Brain pericyte (primary cell): ENCODE data around the gene TTLL3.

Experiments
- DNase-seq: peaks from one replicate; pipeline ENCODE4 v3.0.0-alpha.2; 2012; ENCODE audit warnings: low read depth, low spot score

TTLL3 gene

DNA sequence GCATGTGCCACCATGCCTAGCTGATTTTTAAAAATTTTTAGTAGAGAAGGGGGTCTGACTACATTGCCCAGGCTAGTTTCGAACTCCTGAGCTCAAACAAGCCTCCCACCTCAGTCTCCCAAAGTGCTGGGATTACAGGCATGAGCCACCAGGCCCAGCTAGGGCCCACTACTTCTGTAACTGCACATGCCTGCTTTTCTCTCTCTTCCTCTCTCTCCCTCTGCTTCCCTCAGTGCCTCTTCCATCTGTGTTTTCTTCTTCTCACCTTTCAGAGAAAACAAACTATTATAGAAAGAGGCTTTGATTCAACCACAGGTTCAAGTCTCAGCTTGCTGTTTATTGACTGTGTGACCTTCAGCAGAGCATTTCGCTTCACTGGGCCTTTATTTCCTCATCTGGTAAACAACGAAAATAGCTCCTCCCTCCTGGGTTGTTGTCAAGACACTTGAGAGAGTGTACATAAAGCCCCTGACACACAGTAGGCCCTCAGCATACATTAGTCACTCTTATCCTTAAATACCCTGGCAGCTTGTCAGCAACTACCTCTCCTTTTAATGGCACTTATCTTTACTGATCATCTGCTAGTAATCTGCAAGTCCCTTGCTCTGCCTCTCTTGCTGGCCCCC is 28.0 kb upstream of the TTLL3 start:
- no peak for DNase-seq

DNA sequence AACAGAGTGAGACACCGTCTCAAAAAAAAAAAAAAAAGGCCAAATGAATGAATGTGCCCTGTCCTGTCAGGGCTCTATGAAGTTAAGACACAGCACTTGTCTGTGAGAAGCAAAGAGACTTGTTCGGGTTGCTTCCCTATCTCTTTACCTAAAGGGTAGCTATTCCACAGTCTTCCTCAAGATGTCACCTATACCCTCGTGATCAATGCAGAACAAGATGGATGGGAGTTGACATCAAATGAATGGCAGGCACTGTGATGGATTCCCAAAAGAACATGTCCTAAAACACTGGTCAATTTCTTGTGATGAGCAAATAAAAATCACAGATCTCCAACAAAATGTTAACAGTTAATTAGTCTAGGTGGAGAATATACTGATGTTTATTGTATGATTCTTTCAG is 27.3 kb upstream of the TTLL3 start:
- no peak for DNase-seq

DNA sequence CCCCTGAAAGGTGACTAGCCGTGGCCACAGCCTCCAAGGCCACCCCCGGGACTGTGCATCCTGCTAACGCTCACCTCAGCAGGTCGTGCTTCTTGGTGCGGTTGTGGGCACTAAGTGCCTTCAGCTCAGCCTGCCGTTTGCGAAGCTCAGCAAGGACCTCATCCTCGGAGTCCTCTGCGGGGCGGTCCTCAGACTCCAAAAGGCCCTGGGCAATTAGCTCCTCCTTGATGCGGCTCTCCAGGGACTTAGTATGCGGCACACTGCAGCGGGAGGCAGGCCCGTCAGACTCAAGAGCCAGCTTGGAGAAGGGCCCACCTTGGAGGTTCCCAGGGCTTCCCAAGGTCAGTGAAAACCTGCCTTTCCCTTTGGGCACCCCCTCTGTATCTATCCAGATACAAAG is 26.1 kb upstream of the TTLL3 start:
- no peak for DNase-seq

- no peak for DNase-seq
Observed at GRCh38 chr3:9784965-9785364, 25.1 kb upstream of the TTLL3 start.

- DNase-seq: no peak
Observed at GRCh38 chr3:9785602-9786001, 24.5 kb upstream of the TTLL3 start.

DNA sequence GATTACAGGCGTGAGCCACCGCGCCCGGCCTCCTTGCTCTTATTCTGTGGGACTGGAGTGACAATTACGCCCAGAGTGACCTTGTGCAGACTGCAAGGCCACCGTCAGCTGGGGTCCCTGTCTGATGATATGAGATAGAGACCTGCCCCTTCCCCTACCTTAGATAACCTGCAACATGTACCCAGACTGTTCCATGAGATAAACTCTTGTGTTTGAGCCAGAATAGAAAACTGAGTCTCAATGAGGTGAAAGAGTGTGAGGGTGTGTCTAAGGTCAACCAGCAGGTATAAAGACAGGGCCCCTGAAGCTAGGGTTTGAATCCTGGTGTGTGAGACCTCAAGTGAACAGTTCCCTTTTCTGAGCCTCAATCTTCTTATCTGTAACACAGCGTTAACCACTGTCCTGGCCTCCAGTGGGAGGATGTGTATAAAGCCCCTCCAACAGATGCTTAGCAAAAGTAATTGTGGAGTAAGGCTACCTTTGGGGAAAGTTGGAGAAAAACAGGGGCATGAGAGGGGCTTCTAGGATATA is 23.8 kb upstream of the TTLL3 start:
- DNase-seq: no peak

GRCh38 chr3:9786825-9787669 is 23.0 kb upstream of the TTLL3 start:
- DNase-seq: no peak

DNA sequence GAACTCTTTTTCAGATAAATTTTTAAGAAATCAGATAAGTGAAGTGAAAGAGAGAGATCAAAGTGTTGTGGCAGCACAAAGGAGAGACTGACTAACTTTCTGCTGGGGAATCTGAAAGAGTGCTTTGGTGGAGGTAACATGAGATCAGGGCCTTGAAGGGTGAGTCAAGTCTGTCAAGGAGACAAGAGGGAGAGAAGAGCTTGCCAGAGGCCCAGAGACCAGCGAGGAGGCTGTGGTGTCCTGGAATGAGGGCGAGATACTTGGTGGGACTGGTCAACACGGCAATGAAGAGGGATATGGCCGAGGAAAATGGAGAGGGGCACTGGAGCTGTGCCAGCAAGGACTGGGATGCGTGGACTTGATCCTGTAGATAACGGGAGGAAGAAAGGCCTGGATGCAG is 22.3 kb upstream of the TTLL3 start:
- no peak for DNase-seq

DNA sequence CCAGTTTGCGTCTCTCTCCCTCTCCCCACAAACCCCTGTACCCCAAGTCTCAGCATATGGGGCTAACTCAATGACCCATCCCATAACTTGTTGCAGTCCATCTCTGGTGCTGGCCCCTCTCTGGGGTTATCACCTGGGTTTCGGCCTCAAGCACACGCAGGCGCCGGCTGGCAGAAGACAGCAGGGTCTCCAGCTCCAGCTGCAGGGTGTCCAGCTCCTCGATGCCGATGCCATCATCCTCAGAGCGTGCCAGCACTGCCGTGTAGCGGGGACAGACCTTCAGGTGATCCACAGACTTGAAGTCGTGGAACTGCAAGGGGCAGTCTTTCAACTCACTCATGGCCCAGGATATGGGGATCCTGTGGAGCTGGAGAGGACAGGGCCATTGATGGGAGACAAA is 18.9 kb upstream of the TTLL3 start:
- no peak for DNase-seq

DNA sequence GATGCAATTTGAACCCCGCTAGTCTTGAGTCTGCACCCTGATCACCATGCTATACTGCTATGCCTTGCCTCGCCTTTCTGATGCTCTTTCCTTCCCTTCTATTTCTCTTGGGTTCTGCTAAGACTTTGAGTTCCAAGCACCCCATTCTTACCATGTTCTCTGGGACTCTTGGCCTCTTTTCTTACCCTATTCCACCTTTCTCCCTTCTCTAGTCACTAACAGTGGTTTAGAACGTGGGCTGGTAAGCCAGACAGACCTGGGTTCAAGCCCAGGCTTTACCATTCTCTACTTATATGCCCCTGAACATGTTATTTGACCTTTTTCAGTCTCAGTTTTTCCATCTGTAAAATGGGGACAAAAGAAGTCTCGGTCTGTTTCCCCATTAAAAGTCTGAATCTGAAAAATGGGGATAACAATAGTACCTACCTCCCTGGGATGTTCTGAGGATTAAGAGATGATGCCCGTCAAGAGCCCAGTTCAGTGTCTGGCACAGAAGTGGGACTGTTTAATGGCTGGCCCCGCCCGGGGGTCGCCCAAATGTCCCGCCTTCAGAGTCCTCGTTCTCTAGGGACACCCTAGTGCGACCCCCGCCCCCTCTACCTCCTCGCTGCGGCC is 18.2 kb upstream of the TTLL3 start:
- DNase-seq: no peak

DNA sequence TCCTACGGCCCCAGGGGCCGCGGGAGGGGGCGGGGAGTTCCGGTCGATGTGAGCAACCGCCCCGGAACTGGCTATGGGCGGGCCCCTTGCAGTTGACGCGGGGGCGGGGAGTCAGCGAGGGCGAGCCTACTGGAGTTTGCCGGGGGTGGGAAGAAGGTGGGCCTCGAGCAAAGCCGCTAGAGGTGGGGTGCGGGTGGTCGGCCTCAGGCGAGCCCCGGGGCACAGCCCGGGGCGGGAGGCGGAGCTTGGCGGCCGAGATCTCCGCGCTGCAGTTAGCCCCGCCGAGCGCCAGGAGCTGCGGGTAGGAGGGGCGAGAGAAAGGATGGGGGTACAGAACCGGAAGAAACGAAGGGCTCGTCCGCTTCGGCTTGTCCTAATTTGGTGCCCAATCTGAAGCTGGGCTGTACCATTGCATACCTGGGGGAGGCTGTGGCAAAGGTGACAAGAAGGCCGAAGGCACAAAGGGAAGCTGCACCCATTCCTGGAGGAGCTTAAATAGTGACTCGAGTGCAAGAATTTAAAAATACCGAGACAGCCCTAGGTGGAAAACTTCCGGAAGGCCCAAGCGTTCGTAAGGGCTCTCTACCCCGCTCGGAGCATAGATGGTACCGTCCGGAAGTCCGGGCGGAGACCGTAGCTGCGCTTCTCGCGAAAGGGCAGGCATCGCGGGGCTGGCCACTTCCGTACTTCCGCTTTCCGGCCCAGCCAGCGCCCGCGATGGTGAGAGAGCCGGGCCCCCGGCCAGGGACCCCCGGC is 17.5 kb upstream of the TTLL3 start, which contains the start of the genes ARPC4 and TADA3:
ARPC4 (plus strand) TSS at position 678 of the 756 bp plus-strand sequence; CDS start at position 718, 40 bp downstream.
TADA3 (minus strand) TSS at position 69 of the 756 bp plus-strand sequence. CDS start 1,007 bp downstream, outside the sequence.
- DNase-seq: peak; percentile 91

DNA sequence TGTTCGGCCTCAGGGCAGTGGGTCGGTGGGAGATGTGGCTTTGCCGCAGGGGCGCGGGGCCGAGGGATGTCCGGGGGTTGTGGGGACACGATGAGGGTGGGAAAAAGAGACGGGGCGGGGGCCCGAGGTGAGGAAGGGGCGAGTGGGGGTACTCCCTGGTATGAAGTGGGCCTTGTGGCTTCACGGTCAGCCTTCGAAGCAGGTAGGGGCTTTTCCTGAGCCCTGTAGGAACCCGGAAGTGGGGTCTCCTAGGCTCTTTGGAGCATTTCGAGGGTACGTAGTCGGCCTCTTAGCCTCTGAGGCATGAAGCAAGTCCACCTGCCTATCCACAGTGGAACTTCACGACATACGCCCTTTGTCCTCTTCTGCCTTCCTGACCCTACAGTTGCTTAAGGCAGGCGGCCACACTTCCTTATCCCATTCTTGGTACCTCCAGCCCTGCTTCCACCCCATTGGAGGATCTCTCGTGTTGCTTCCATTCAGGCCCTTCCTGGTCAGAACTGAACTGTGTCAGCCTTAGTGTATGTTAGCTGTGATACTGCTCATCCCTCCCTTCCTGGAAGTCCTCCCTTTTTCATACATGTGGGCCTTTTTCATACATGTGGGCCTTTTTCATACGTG is 16.8 kb upstream of the TTLL3 start:
- no peak for DNase-seq

DNA sequence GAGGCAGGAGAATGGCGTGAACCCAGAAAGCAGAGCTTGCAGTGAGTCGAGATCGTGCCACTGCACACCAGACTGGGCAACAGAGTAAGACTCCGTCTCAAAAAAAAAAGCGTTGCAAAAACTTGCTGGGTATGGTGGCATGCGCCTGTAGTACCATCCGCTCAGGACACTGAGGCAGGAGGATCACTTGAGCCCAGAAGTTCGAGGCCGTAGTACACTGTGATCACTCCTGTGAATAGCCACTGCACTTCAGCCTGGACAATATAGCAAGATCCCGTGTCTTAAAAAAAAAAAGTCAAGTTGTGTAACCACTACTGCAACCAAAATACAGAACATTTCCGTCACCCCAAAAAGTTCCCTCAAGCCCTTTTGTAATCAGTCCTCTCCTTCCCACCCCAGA is 15.7 kb upstream of the TTLL3 start:
- DNase-seq: no peak

GRCh38 chr3:9795207-9795606 is 14.9 kb upstream of the TTLL3 start:
- no peak for DNase-seq

DNA sequence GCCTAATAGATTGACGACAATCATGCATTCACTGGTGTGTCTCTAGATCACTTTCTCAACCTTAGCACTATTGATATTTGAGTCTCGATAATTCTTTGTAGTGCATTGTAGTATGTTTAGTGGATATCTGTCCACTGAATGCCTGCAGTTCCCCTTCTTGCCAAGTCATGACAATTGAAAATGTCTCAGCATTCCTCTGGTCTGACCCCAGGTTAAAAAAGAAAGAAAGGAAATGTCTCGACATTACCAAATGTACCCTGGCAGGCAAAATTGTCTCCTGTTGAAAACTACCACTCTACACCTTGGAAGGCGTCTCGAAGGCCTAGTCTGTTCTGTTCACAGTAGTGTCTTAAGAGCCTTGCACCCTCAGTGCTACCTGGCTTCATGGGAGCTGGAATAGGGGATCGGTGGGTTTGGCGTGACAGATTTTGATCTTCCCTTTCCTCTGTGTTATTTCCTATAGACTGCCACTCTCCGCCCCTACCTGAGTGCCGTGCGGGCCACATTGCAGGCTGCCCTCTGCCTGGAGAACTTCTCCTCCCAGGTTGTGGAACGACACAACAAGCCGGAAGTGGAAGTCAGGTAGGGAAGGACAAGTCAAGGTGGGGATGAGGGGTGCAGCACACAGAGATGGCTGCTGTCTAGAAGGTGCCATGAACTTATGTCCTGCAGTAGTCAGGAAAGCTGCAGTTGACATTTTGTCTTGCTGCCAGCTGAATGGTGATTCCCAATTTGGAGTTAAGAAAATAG is 12.7 kb upstream of the TTLL3 start:
- DNase-seq: no peak

GRCh38 chr3:9800529-9800928 is 9.5 kb upstream of the TTLL3 start:
- DNase-seq: no peak

- no peak for DNase-seq
Observed at GRCh38 chr3:9803494-9803893, 6.6 kb upstream of the TTLL3 start.

DNA sequence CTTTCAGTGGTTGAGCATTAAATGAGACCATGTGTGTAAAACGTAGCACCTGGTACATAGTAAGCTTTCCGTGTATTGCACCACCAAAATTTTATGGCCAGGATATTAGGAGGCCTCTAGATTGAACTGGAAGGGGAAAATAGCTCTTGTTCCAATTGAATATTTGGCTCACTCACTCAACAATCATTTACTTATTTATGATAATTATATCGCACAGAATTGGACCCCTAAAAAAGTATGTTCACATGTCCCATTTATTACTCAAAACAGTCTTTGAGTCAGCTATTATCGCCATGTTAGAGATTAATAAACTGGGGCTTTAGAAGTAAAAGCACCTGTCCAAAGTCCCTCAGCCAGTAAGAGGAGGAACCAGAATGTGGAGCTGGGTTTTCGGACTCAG is 5.1 kb upstream of the TTLL3 start:
- DNase-seq: no peak

DNA sequence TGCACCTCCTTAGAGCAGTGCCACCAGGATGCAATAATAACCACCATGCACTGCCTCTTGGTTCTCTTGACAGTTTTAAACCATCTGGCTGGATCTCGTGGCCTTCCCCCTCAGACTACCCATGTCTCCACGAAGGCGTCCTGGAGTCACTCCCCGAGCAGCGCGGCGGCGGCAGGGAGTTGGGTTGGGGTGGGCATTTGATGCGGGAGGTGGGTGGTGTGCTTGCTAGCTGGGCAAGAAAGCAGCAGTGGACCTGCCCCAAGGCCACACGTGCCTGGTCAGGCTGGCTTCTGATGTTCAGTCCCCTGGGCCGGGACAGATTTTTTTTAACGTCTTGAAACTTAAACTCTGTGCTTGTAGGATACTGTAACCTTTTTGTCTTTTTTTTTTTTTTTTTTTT is 3.9 kb upstream of the TTLL3 start:
- no peak for DNase-seq
